SK-N-SH treated with all-trans-retinoic acid at 6 μM for 48 hours (cell line): Measurements from ENCODE around the gene JOSD2.

Experiments
- ATAC-seq: fragments of 200-7000 bp; cut with Tn5 transposase; 3 replicates; pipeline ENCODE4 v1.9.1; 2020; ENCODE audit warnings: mild to moderate bottlenecking, moderate library complexity
- ARNTL ChIP-seq: fragments of 450-650 bp; formaldehyde crosslinking; IDR thresholded peaks from 2 replicates; pipeline ENCODE4 v1.5.0; 2020; ENCODE audit warnings: low read depth, mild to moderate bottlenecking, moderate library complexity, borderline replicate concordance
- BACH2 ChIP-seq: fragments of 250-450 bp; sonication (Bioruptor Pico); IDR thresholded peaks from 2 replicates; pipeline ENCODE4 v1.9.0; 2021; ENCODE audit warnings: mild to moderate bottlenecking, borderline replicate concordance
- CSDC2 ChIP-seq: fragments of 250-450 bp; sonication (Bioruptor Pico); IDR thresholded peaks from 2 replicates; pipeline ENCODE4 v1.5.0; 2020; ENCODE audit warnings: mild to moderate bottlenecking, moderate library complexity
- ESRRG ChIP-seq: fragments of 250-450 bp; sonication (Bioruptor Pico); IDR thresholded peaks from 2 replicates; pipeline ENCODE4 v1.6.1; 2021; ENCODE audit warnings: mild to moderate bottlenecking
- GLIS3 ChIP-seq: fragments of 250-450 bp; sonication (Bioruptor Pico); IDR thresholded peaks from 2 replicates; pipeline ENCODE4 v1.5.0; 2020; ENCODE audit warnings: mild to moderate bottlenecking, moderate library complexity
- ISL1 ChIP-seq: fragments of 250-450 bp; sonication (Bioruptor Pico); IDR thresholded peaks from 2 replicates; pipeline ENCODE4 v2.1.2; 2022; ENCODE audit warnings: mild to moderate bottlenecking, moderate library complexity
- OSR1 ChIP-seq: fragments of 250-450 bp; sonication (Bioruptor Pico); IDR thresholded peaks from 2 replicates; pipeline ENCODE4 v1.8.0; 2022; ENCODE audit warnings: moderate library complexity, mild to moderate bottlenecking, inconsistent platforms
- PPARA ChIP-seq: fragments of 250-450 bp; sonication (Bioruptor Pico); IDR thresholded peaks from 2 replicates; pipeline ENCODE4 v1.5.0; 2020; ENCODE audit warnings: mild to moderate bottlenecking, borderline replicate concordance
- RARB ChIP-seq: fragments of 250-450 bp; sonication (Bioruptor Pico); IDR thresholded peaks from 2 replicates; pipeline ENCODE4 v1.8.0; 2021; ENCODE audit warnings: mild to moderate bottlenecking, moderate library complexity
- TOX ChIP-seq: fragments of 250-450 bp; sonication (Bioruptor Pico); IDR thresholded peaks from 2 replicates; pipeline ENCODE4 v1.8.0; 2021; ENCODE audit warnings: mild to moderate bottlenecking, moderate library complexity, borderline replicate concordance
- ZFP3 ChIP-seq: fragments of 250-450 bp; sonication (Bioruptor Pico); IDR thresholded peaks from 2 replicates; pipeline ENCODE4 v1.5.0; 2020; ENCODE audit warnings: mild to moderate bottlenecking, moderate library complexity
- ZFP30 ChIP-seq: fragments of 450-650 bp; formaldehyde crosslinking; IDR thresholded peaks from 2 replicates; pipeline ENCODE4 v1.5.0; 2022; ENCODE audit warnings: mild to moderate bottlenecking, moderate library complexity
- ZNF565 ChIP-seq: fragments of 450-650 bp; formaldehyde crosslinking; conservative IDR thresholded peaks from 2 replicates; pipeline ENCODE4 v1.5.0; 2020; ENCODE audit warnings: low read depth, mild to moderate bottlenecking, moderate library complexity
- ZNF70 ChIP-seq: fragments of 450-650 bp; formaldehyde crosslinking; IDR thresholded peaks from 2 replicates; pipeline ENCODE4 v1.5.0; 2020; ENCODE audit warnings: mild to moderate bottlenecking, moderate library complexity
- TF ChIP-seq, protein P1 (sequence below): fragments of 250-450 bp; sonication (Bioruptor Pico); IDR thresholded peaks from 2 replicates; pipeline ENCODE4 v1.5.1; 2021; ENCODE audit warnings: mild to moderate bottlenecking, moderate library complexity
- TF ChIP-seq, protein P2 (sequence below): fragments of 250-450 bp; sonication (Bioruptor Pico); IDR thresholded peaks from 2 replicates; pipeline ENCODE4 v1.5.0; 2020; ENCODE audit warnings: mild to moderate bottlenecking, moderate library complexity
- TF ChIP-seq, protein P3 (sequence below): fragments of 250-450 bp; sonication (Bioruptor Pico); IDR thresholded peaks from 2 replicates; pipeline ENCODE4 v1.5.1; 2020; ENCODE audit warnings: low read depth, mild to moderate bottlenecking, moderate library complexity
- TF ChIP-seq, protein P4 (sequence below): fragments of 250-450 bp; sonication (Bioruptor Pico); IDR thresholded peaks from 2 replicates; pipeline ENCODE4 v1.8.0; 2020; ENCODE audit warnings: mild to moderate bottlenecking, moderate library complexity, borderline replicate concordance
- TF ChIP-seq, protein P5 (sequence below): fragments of 250-450 bp; sonication (Bioruptor Pico); IDR thresholded peaks from 2 replicates; pipeline ENCODE4 v1.8.0; 2021; ENCODE audit warnings: low read depth, mild to moderate bottlenecking, moderate library complexity, borderline replicate concordance

JOSD2 gene

DNA sequence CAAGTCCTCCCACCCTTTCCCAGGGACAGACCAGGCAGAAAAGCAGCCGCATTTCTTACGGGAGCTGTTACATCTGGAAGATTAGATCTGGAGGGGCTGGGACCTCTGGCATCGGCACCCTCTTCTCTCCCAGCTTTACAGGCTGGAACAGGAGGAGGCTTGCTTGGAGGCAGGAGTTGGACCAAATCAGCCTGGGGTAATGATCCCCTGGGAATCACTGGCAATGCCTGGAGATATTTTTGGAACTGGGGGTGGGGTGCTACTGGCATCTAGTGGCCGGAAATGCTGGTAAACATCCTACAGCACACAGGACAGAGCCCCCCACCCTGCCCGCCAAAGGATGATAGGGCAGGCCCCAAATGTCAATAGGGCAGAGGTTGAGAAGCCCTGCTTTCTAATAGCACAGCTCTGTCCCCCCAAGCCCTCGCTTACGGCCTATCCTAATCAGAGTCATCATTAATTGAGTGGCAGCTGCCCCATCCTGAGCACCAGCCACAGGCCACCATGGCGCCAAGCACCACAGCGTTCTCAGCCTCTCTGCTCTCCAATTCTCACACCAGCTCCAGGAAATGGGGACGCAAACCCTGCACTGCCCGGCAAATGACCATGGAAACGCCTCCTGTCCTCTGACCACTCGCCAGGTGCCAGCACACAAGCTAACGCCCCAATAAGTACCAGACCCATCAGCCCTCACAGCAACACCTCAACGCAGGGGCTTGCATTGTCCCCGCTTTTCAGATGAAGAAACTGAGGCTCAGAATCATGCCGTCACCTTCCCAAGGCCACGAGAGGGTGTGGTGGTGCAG, 36.6 kb upstream of the JOSD2 start:
- no peak for TF ChIP-seq ARNTL (CRISPR knock-in tag)
- TF ChIP-seq RARB (CRISPR knock-in tag): no peak
- no peak for TF ChIP-seq BACH2 (CRISPR knock-in tag)
- no peak for TF ChIP-seq GLIS3 (CRISPR knock-in tag)
- no peak for TF ChIP-seq CSDC2 (CRISPR knock-in tag)
- TF ChIP-seq OSR1 (CRISPR knock-in tag): no peak
- no peak for TF ChIP-seq PPARA (CRISPR knock-in tag)
- TF ChIP-seq ISL1 (CRISPR knock-in tag): no peak
- TF ChIP-seq, protein P1, sequence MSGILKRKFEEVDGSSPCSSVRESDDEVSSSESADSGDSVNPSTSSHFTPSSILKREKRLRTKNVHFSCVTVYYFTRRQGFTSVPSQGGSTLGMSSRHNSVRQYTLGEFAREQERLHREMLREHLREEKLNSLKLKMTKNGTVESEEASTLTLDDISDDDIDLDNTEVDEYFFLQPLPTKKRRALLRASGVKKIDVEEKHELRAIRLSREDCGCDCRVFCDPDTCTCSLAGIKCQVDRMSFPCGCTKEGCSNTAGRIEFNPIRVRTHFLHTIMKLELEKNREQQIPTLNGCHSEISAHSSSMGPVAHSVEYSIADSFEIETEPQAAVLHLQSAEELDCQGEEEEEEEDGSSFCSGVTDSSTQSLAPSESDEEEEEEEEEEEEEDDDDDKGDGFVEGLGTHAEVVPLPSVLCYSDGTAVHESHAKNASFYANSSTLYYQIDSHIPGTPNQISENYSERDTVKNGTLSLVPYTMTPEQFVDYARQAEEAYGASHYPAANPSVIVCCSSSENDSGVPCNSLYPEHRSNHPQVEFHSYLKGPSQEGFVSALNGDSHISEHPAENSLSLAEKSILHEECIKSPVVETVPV: no peak
- TF ChIP-seq, protein P2, sequence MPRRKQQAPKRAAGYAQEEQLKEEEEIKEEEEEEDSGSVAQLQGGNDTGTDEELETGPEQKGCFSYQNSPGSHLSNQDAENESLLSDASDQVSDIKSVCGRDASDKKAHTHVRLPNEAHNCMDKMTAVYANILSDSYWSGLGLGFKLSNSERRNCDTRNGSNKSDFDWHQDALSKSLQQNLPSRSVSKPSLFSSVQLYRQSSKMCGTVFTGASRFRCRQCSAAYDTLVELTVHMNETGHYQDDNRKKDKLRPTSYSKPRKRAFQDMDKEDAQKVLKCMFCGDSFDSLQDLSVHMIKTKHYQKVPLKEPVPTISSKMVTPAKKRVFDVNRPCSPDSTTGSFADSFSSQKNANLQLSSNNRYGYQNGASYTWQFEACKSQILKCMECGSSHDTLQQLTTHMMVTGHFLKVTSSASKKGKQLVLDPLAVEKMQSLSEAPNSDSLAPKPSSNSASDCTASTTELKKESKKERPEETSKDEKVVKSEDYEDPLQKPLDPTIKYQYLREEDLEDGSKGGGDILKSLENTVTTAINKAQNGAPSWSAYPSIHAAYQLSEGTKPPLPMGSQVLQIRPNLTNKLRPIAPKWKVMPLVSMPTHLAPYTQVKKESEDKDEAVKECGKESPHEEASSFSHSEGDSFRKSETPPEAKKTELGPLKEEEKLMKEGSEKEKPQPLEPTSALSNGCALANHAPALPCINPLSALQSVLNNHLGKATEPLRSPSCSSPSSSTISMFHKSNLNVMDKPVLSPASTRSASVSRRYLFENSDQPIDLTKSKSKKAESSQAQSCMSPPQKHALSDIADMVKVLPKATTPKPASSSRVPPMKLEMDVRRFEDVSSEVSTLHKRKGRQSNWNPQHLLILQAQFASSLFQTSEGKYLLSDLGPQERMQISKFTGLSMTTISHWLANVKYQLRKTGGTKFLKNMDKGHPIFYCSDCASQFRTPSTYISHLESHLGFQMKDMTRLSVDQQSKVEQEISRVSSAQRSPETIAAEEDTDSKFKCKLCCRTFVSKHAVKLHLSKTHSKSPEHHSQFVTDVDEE (CRISPR knock-in tag): no peak
- TF ChIP-seq ZFP3: no peak
- TF ChIP-seq ZNF70: no peak
- TF ChIP-seq, protein P3, sequence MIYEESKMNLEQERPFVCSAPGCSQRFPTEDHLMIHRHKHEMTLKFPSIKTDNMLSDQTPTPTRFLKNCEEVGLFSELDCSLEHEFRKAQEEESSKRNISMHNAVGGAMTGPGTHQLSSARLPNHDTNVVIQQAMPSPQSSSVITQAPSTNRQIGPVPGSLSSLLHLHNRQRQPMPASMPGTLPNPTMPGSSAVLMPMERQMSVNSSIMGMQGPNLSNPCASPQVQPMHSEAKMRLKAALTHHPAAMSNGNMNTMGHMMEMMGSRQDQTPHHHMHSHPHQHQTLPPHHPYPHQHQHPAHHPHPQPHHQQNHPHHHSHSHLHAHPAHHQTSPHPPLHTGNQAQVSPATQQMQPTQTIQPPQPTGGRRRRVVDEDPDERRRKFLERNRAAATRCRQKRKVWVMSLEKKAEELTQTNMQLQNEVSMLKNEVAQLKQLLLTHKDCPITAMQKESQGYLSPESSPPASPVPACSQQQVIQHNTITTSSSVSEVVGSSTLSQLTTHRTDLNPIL: no peak
- TF ChIP-seq, protein P4, sequence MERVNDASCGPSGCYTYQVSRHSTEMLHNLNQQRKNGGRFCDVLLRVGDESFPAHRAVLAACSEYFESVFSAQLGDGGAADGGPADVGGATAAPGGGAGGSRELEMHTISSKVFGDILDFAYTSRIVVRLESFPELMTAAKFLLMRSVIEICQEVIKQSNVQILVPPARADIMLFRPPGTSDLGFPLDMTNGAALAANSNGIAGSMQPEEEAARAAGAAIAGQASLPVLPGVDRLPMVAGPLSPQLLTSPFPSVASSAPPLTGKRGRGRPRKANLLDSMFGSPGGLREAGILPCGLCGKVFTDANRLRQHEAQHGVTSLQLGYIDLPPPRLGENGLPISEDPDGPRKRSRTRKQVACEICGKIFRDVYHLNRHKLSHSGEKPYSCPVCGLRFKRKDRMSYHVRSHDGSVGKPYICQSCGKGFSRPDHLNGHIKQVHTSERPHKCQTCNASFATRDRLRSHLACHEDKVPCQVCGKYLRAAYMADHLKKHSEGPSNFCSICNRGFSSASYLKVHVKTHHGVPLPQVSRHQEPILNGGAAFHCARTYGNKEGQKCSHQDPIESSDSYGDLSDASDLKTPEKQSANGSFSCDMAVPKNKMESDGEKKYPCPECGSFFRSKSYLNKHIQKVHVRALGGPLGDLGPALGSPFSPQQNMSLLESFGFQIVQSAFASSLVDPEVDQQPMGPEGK: no peak
- TF ChIP-seq ESRRG (CRISPR knock-in tag): no peak
- no peak for ATAC-seq

DNA sequence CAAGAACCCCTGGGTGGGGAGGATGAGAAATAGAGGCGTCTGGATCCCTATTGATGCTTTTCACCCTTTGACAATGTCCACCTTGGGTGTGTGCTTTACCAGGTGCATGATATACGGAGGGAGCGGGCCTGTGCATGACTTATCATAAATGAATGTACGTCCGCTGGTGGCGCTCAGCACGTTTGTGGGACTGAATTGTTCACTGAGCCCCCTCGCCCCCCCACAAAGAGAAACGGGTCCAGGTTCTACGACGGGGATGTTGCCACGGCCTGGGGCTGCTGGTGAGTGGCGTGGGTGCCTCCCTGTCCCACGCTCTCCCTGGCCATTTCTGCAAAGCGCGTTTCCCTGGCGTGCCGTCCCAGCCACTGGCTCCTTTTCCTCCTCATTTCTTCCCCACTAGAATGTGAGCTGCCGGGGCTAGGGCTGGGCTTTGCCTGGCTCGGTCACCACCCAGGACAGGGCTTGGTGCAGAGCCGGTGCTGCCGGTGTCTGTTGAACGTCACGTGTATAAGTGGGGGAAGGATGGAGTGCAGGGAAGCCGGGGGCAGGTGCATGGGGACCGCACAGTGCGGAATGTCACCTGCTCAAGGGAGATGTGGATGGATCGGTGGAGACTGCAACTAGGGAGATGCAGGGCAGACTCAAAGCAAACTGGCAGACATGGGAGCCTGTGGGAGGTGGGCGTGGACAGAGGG, 35.7 kb upstream of the JOSD2 start:
- no peak for ATAC-seq

More for the DNA sequence above, 35.7 kb upstream of the JOSD2 start:
- TF ChIP-seq, protein P3: no peak
- TF ChIP-seq, protein P5, sequence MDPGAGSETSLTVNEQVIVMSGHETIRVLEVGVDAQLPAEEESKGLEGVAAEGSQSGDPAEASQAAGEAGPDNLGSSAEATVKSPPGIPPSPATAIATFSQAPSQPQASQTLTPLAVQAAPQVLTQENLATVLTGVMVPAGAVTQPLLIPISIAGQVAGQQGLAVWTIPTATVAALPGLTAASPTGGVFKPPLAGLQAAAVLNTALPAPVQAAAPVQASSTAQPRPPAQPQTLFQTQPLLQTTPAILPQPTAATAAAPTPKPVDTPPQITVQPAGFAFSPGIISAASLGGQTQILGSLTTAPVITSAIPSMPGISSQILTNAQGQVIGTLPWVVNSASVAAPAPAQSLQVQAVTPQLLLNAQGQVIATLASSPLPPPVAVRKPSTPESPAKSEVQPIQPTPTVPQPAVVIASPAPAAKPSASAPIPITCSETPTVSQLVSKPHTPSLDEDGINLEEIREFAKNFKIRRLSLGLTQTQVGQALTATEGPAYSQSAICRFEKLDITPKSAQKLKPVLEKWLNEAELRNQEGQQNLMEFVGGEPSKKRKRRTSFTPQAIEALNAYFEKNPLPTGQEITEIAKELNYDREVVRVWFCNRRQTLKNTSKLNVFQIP (CRISPR knock-in tag): no peak
- TF ChIP-seq ARNTL (CRISPR knock-in tag): no peak
- no peak for TF ChIP-seq GLIS3 (CRISPR knock-in tag)
- TF ChIP-seq OSR1 (CRISPR knock-in tag): no peak
- no peak for TF ChIP-seq CSDC2 (CRISPR knock-in tag)
- no peak for TF ChIP-seq TOX (CRISPR knock-in tag)
- TF ChIP-seq, protein P1: no peak
- TF ChIP-seq ZFP30 (CRISPR knock-in tag): no peak
- no peak for TF ChIP-seq ISL1 (CRISPR knock-in tag)
- TF ChIP-seq ZNF565: no peak
- TF ChIP-seq, protein P2 (CRISPR knock-in tag): no peak
- no peak for TF ChIP-seq ESRRG (CRISPR knock-in tag)
- TF ChIP-seq, all 23 proteins: peak for 0
